ENCODE data around the gene DPM3.
"Not testable (repeated sequence)": the region's sequence is repeated elsewhere in the genome, so short reads cannot be mapped to it uniquely, and the experiment has no call there.

DPM3 gene

DNA sequence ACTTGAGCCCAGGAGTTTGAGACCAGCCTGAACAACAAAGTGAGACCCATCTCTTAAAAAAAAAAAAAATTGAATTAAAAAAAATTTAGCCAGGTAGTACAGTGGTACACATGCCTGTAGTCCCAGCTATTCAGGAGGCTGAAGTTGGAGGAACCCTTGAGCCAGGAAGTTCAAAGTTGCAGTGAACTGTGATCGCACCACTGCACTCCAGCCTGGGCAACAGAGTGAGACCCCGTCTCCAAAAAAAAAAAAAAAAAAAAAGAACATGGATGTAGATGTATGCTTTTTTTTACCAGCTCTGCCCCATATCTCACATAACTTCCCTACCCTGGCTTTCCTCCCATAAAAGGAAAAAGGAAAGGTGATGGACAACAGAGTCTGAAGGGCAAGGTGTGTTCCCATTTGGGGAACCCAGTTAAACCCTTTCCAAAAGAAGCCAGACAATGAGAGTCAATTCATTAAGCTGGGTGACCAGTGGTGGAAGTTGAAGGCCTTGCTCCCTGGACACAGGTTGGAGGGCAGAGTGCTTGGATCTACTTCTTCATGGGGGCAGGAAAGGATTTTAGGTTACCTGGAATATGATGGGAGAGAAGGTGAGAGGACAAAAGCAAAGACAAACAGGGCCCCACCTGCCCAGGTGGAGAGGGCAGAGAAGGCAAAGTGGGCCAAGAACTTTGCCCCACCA, 29.9 kb upstream of the DPM3 start:
- Mint-ChIP-seq H3K27ac (no peak overlapping the region), H3K4me3 (peak overlapping the region; percentile 70), H3K27me3 (no peaks in the 10 kb centered on the region), H3K9me3 (ENCODE audit: low read depth) (no peaks in the 10 kb centered on the region), H3K36me3 (peaks cover 6% of the 10 kb centered on the region), H3K4me1 (ENCODE audit: low read depth) (peaks cover 47% of the 10 kb centered on the region)

DNA sequence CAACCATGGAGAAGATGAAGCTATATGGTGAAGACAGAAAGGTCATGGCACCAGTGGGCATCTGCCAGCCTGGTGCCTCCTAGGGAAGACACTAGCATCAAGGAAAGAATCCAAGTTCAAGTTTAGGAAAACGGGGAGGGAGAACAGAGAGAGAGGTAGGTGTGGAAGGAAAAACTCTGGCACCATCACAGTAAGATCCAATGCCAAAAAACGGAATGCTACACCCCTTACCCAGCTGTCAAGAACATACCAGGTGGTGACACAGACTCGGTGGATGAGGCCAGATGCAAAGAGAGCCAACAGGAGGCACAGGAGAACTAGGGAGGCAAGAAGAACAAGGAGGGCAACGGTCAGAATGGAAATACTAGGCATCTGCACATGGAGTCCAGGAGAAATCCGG, 29.2 kb upstream of the DPM3 start:
- Mint-ChIP-seq H3K4me3 (peak overlapping the region; percentile 6), H3K9me3 (ENCODE audit: low read depth) (no peaks in the 10 kb centered on the region), H3K27me3 (no peaks in the 10 kb centered on the region), H3K27ac (no peak overlapping the region), H3K4me1 (ENCODE audit: low read depth) (peaks cover 42% of the 10 kb centered on the region), H3K36me3 (peaks cover 6% of the 10 kb centered on the region)

DNA sequence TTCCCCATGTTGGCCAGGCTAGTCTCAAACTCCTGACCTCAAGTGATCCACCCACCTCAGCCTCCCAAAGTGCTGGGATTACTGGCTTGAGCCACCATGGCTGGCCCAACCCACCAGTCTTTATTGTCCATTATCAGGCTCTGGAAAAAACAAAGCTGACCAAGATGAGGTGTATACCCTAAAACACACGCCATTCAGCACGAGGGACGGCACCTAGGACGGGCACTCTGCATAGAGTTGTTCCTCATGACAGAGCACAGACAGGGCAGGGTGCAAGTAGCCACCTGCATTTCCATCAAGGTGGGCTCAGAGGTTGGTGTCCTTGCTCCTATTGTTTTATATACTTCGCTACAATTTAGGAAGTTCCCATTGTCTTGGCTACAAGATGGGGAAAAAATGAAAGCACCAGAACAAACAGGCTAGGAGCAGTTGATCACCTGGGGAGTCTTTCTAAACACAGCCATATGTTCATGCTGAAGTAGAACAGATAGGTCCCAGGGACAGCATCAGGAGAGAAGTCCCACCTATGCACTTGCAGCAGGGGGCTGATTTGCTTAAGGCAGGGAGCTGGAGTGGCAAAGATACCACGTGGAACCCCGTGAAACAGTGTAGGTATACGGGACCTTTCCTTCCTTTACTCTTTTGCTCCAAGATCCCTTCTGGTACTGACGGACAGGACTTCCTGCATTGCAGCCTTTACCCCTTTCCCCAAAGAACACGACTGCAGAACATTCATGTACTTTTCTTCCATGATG, 28.3 kb upstream of the DPM3 start:
- H3K27me3 Mint-ChIP-seq, result no peaks in the 10 kb centered on the region
- H3K36me3 Mint-ChIP-seq, result peaks cover 6% of the 10 kb centered on the region
- H3K27ac Mint-ChIP-seq, result no peak overlapping the region
- H3K4me1 Mint-ChIP-seq (ENCODE audit: low read depth), result peaks cover 38% of the 10 kb centered on the region
- no peak overlapping the region for H3K4me3 Mint-ChIP-seq
- H3K9me3 Mint-ChIP-seq (ENCODE audit: low read depth), result no peaks in the 10 kb centered on the region

DNA sequence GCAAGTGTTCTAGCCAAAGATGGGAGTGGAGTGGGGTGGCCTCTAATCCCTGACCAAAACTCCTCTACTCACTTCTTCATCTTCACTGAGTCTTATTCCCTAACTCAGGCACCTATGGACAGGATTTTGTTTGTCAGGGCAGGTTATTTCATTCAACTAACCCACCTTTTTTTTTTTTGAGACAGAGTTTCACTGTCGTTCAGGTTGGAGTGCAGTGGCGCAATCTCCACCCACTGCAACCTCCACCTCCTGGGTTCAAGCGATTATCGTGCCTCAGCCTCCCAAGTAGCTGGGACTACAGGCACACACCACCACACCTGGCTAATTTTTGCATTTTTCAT, 27.7 kb upstream of the DPM3 start:
- H3K9me3 Mint-ChIP-seq (ENCODE audit: low read depth); H3K27ac Mint-ChIP-seq; H3K36me3 Mint-ChIP-seq; H3K27me3 Mint-ChIP-seq: not testable (repeated sequence)
- Mint-ChIP-seq H3K4me1 (ENCODE audit: low read depth) (peaks cover 33% of the 10 kb centered on the region), H3K4me3 (peak overlapping the region; percentile 67)

DNA sequence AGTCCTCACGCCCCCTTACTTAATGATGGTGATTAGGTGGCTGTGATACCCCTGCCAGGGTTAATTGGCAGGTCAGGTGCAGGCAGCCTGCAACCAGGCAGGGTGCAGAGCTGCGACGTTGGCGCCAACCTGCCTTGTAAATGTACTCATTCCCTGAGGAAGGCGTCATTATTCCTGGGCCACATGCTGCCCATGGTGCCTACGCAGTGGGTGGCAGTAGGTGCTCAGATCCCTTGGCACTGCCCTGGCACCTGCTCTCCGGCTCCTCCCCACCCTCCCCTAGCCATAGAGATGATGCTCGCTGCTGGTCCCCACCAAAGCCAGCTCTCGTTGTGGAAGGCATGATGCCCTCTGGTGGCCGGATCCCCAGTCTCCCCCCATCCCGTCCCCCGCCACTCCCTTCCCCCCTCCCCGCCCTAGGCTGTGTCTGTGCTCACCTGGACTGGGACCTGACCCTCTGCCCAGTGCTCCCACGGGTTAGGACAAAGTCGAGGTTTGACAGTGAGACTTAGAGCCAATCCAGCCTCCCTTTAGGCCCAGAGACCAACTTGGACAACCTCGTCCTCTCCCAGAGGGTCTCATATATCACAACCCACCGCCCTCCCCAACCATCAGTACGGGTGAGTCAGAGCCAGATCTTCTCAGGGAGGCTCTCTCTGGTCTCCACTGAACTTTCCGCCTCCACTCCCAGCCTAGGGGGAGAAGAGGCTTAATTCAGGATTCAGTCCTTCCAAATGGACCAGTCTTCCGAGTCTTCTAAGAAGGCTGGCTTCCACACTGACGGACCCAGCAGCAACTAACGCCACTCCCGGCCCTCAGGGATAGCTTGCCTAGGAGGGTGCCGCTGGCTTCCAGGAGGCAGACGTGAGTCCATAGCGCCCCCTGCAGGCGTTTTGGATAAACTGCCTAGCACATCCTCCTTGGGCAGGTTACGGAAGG, 27.1 kb upstream of the DPM3 start:
- Mint-ChIP-seq H3K4me1 (ENCODE audit: low read depth) (peaks cover 31% of the 10 kb centered on the region), H3K9me3 (ENCODE audit: low read depth) (no peaks in the 10 kb centered on the region), H3K27ac (no peak overlapping the region), H3K36me3 (peaks cover 6% of the 10 kb centered on the region), H3K4me3 (peak overlapping the region; percentile 67), H3K27me3 (no peaks in the 10 kb centered on the region)

DNA sequence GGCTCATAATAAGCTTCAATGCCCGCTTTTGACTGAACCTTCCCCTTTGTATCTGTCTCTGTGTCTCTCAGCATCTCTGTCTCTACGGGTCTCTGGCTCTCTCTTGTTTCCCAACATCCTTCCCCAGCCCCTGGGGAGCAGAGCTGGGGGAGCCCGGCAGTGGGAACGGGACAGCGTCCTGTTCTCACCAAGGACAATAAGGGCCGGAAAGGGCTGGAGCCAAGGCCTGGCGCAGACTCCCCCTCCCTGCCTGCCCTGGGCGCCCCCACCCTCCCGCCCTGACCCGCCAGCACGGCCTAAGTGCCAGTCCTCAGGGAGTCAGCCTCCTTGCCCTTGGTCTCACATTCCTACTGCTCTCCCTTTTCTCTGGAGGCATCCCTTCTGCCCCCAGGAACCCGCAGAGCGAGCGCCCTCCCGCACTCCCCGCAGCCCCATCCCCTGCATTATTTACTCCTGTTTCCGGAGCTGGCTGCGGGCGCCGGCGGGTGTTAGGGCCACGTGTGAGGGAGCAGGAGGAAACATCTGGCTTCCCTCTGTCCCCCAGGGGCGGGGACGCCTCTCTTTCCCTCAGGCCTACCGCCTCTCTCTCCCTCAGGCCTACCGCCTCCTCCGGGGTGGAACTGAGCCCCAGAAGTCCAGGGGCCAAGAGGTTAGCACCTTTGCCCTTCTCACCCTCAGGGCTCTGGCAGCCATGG, 26.3 kb upstream of the DPM3 start:
- Mint-ChIP-seq H3K4me1 (ENCODE audit: low read depth) (peaks cover 23% of the 10 kb centered on the region), H3K36me3 (peaks cover 6% of the 10 kb centered on the region), H3K4me3 (no peak overlapping the region), H3K27me3 (no peaks in the 10 kb centered on the region), H3K9me3 (ENCODE audit: low read depth) (no peaks in the 10 kb centered on the region), H3K27ac (no peak overlapping the region)

DNA sequence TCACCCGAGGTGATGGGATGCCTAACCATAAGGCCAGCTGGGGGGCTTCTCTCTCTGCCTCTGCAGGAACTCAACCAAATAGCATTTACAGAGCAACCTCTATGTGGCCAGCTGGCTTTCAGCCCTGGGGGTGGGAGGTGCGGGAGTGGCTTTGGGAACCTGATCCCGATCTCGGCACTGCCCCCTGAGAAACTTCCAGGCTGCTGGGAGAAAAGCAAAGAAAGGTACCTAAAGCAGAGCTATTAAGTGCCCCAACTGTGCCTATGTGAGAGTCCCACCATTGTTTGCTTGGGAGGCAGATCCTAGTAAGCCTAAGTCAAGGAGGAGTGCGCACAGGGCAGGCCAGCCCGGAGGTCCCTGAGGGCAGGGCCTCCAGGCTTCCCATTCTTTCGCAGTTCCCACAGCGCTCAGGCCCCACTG, 25.7 kb upstream of the DPM3 start:
- H3K27ac Mint-ChIP-seq, result no peak overlapping the region
- no peaks in the 10 kb centered on the region for H3K27me3 Mint-ChIP-seq
- H3K9me3 Mint-ChIP-seq (ENCODE audit: low read depth), result no peaks in the 10 kb centered on the region

DNA sequence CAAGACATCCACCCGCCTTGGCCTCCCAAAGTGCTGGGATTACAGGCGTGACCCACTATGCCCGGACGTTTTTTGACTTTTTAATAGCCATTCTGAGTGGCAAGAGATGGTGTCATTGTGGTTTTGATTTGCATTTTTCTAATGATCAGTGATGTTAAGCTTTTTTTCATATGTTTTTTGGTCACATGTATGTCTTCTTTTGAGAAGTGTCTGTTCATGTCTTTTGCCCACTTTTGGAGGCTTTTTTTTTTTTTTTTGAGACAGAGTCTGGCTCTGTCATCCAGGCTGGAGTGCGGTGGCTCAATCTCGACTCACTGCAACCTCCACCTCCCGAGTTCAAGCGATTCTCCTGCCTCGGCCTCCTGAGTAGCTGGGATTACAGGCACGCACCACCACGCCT, 24.3 kb upstream of the DPM3 start:
- H3K27ac Mint-ChIP-seq; H3K9me3 Mint-ChIP-seq (ENCODE audit: low read depth); H3K36me3 Mint-ChIP-seq; H3K27me3 Mint-ChIP-seq; H3K4me3 Mint-ChIP-seq: not testable (repeated sequence)
- H3K4me1 Mint-ChIP-seq (ENCODE audit: low read depth), result peaks cover 13% of the 10 kb centered on the region

More for the DNA sequence above, 25.7 kb upstream of the DPM3 start:
- H3K4me1 Mint-ChIP-seq (ENCODE audit: low read depth), result peaks cover 19% of the 10 kb centered on the region
- H3K36me3 Mint-ChIP-seq, result peaks cover 6% of the 10 kb centered on the region
- H3K4me3 Mint-ChIP-seq, result no peak overlapping the region

DNA sequence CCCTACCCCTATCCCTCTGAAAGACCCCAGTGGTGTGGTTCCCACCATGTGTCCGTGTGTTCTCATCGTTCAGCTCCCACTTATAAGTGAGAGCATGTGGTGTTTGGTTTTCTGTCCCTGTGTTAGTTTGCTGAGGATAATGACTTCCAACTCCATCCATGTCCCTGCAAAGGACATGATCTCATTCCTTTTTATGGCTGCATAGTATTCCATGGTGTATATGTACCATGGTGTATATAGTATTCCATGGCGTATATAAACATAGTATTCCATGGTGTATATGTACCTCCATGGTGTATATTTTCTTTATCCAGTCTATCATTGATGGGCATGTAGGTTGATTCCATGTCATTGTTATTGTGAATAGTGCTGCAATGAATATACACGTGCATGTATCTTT, 23.5 kb upstream of the DPM3 start:
- not testable (repeated sequence) for H3K36me3 Mint-ChIP-seq; H3K9me3 Mint-ChIP-seq (ENCODE audit: low read depth); H3K4me3 Mint-ChIP-seq; H3K27me3 Mint-ChIP-seq; H3K27ac Mint-ChIP-seq
- peaks cover 12% of the 10 kb centered on the region for H3K4me1 Mint-ChIP-seq (ENCODE audit: low read depth)

DNA sequence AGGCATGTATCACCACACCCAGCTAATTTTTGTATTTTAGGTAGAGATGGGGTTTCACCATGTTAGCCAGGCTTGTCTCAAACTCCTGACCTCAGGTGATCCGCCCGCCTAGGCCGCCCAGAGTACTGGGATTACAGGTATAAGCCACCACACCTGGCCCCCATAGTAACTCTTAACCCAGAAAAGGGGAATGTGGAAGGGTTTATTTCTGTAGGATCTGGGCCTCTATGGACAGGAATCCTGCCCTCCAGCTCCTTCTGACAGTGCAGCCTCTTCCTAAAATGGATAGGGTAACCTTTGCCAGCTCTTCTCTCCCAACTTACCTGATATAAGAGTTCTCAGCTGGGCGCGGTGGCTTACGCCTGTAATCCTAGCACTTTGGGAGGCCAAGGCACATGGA, 22.3 kb upstream of the DPM3 start:
- H3K9me3 Mint-ChIP-seq (ENCODE audit: low read depth); H3K4me3 Mint-ChIP-seq; H3K36me3 Mint-ChIP-seq; H3K27ac Mint-ChIP-seq; H3K27me3 Mint-ChIP-seq; H3K4me1 Mint-ChIP-seq (ENCODE audit: low read depth): not testable (repeated sequence)

DNA sequence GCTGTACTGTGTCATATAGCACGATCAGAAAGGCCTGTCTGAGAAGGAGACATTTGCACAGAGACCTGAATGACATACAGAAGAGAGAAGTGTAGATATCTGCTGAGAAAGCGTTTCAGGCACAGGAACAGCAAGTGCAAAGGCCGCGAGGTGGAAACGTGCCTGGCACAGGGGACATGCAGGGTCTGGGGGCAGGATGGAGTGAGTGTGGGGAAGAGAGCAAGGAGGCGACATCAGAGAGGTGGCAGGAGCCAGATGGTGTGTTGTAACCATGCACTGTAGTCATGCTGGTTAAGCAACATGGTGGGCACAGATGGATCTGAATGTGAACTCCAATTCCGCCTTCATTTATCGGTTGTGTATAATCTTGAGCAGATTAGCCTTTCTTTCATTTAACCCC, 19.8 kb upstream of the DPM3 start:
- H3K27me3 Mint-ChIP-seq, result peaks cover 1% of the 10 kb centered on the region
- no peaks in the 10 kb centered on the region for H3K36me3 Mint-ChIP-seq
- H3K4me3 Mint-ChIP-seq, result no peak overlapping the region
- H3K9me3 Mint-ChIP-seq (ENCODE audit: low read depth), result no peaks in the 10 kb centered on the region
- H3K4me1 Mint-ChIP-seq (ENCODE audit: low read depth), result no peaks in the 10 kb centered on the region
- H3K27ac Mint-ChIP-seq, result no peak overlapping the region

DNA sequence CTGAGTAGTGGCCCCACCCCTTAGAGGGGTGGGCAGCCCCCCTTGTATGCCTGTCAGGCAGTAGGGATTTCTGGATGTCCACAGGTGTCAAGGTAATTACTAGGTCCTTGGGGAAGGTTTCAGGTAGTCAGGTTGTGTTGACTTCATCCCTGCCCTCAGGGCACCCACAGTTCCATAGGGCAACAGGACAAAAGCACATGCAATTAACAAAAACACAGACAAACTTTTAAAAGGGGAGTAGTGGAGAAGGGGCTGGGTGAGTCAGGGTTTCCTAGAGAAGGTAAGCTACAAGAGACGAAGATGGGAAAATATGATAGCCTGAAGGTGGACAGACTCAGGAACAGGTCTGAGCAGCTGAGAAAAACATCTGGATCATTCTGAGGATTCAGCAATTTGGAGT, 18.7 kb upstream of the DPM3 start:
- Mint-ChIP-seq H3K36me3 (no peaks in the 10 kb centered on the region), H3K4me1 (ENCODE audit: low read depth) (no peaks in the 10 kb centered on the region), H3K9me3 (ENCODE audit: low read depth) (no peaks in the 10 kb centered on the region), H3K27me3 (peaks cover 1% of the 10 kb centered on the region), H3K27ac (no peak overlapping the region), H3K4me3 (no peak overlapping the region)

DNA sequence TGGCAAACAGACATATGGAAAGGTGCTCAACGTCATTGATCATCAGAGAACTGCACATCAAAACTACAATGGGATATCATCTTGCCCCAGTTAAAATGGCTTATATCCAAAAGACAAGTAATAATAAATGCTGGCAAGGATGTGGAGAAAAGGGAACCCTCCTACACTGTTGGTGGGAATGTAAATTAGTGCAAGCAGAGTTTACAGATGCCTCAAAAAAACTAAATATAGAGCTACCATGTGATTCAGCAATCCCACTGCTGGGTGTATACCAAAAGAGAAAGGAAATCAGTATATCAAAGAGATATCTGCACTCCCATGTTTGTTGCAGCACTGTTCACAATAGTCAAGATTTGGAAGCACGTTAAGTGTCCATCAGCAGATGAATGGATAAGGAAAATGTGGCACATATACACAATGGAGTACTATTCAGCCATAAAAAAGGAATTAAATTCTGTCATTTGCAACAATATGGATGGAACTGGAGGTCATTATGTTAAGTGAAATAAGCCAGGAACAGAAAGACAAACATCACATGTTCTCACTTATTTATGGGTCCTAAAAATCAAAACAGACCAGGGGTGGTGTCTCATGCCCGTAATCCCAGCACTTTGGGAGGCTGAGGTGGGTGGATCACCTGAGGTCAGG, 15.8 kb upstream of the DPM3 start:
- not testable (repeated sequence) for H3K4me1 Mint-ChIP-seq (ENCODE audit: low read depth); H3K9me3 Mint-ChIP-seq (ENCODE audit: low read depth); H3K27ac Mint-ChIP-seq; H3K36me3 Mint-ChIP-seq; H3K4me3 Mint-ChIP-seq; H3K27me3 Mint-ChIP-seq

DNA sequence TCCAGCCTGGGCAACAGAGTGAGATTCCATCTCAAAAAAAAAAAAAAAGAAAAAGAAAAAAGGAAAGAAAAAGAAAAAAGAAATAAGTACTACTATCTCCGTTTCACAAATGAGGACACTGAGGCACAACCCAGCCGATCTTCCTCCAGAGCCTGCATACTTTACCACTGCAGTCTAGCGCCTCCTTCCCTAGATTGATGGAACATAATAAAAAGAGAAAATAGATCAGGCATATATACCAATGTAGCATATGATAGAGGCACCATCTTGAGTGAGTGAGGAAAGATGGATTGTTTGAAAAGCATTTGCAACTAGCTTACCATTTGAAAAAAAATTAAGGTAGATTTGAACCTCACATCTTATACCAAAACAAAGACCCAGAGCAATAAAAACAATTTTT, 5.2 kb upstream of the DPM3 start:
- Mint-ChIP-seq H3K4me1 (ENCODE audit: low read depth) (peaks cover 2% of the 10 kb centered on the region), H3K9me3 (ENCODE audit: low read depth) (no peaks in the 10 kb centered on the region), H3K36me3 (no peaks in the 10 kb centered on the region), H3K4me3 (no peak overlapping the region), H3K27ac (no peak overlapping the region), H3K27me3 (peaks cover 16% of the 10 kb centered on the region)
